MM.1S (cell line): ENCODE data around the gene SLC24A1.

Experiments
- DNase-seq: peaks from one replicate; pipeline ENCODE4 v3.0.0-alpha.2; 2015
- H2AFZ ChIP-seq: fragments of 300-600 bp; sonication (generic); 2 replicates; pipeline ENCODE4 v1.6.0; 2016; ENCODE audit warnings: antibody characterized with exemption, low read length
- H3F3A ChIP-seq: fragments of 300-600 bp; sonication (generic); 2 replicates; pipeline ENCODE4 v1.6.1; 2016; ENCODE audit warnings: mild to moderate bottlenecking, antibody characterized with exemption, low read length, moderate library complexity, mixed read lengths; ENCODE audit not compliant: insufficient read depth
- H3K27ac ChIP-seq: fragments of 300-600 bp; sonication (generic); 2 replicates; pipeline ENCODE4 v1.5.1; 2016; ENCODE audit warnings: mild to moderate bottlenecking, low read length
- H3K27me3 ChIP-seq: fragments of 300-600 bp; sonication (generic); replicated peaks from 2 replicates; pipeline ENCODE4 v1.6.0; 2016; ENCODE audit warnings: low read length; ENCODE audit not compliant: insufficient read depth
- H3K36me3 ChIP-seq: fragments of 300-600 bp; sonication (generic); replicated peaks from 2 replicates; pipeline ENCODE4 v1.6.1; 2016; ENCODE audit warnings: mild to moderate bottlenecking, low read length, mixed read lengths; ENCODE audit not compliant: insufficient read depth
- H3K4me1 ChIP-seq: fragments of 300-600 bp; sonication (generic); 2 replicates; pipeline ENCODE4 v1.6.1; 2016; ENCODE audit warnings: low read length, mixed read lengths
- H3K4me2 ChIP-seq: fragments of 300-600 bp; sonication (generic); 2 replicates; pipeline ENCODE4 v1.6.0; 2016; ENCODE audit warnings: low read depth, low read length
- H3K4me3 ChIP-seq: fragments of 300-600 bp; sonication (generic); 2 replicates; pipeline ENCODE4 v1.5.1; 2016; ENCODE audit warnings: low read length, mixed read lengths
- H3K79me2 ChIP-seq: fragments of 300-600 bp; sonication (generic); 2 replicates; pipeline ENCODE4 v1.6.1; 2016; ENCODE audit warnings: mixed run types, low read length, mixed read lengths
- H3K9ac ChIP-seq: fragments of 300-600 bp; sonication (generic); 2 replicates; pipeline ENCODE4 v1.6.1; 2016; ENCODE audit warnings: low read length, mixed read lengths
- H3K9me2 ChIP-seq: fragments of 300-600 bp; sonication (generic); replicated peaks from 2 replicates; pipeline ENCODE4 v1.6.1; 2016; ENCODE audit warnings: mild to moderate bottlenecking, low read length, mixed read lengths; ENCODE audit not compliant: insufficient read depth
- H3K9me3 ChIP-seq: fragments of 300-600 bp; sonication (generic); replicated peaks from 2 replicates; pipeline ENCODE4 v1.6.1; 2016; ENCODE audit warnings: mild to moderate bottlenecking, low read length, mixed read lengths; ENCODE audit not compliant: insufficient read depth
- H4K20me1 ChIP-seq: fragments of 300-600 bp; sonication (generic); 2 replicates; pipeline ENCODE4 v1.6.1; 2016; ENCODE audit warnings: mild to moderate bottlenecking, low read length, moderate library complexity, mixed read lengths; ENCODE audit not compliant: insufficient read depth
- EZH2 ChIP-seq: fragments of 300-600 bp; sonication (generic); optimal IDR thresholded peaks from 2 replicates; pipeline ENCODE3; 2017; ENCODE audit warnings: low read depth, mild to moderate bottlenecking, antibody characterized with exemption, low read length, mixed read lengths
- EZH2phosphoT487 ChIP-seq: fragments of 300-600 bp; sonication (generic); IDR thresholded peaks from 2 replicates; pipeline ENCODE4 v1.6.1; 2018; ENCODE audit warnings: antibody characterized with exemption, low read length
- TF ChIP-seq, protein P1 (sequence below): fragments of 300-600 bp; sonication (generic); IDR thresholded peaks from 2 replicates; pipeline ENCODE4 v1.5.1; 2016; ENCODE audit warnings: antibody characterized with exemption, low read length, mixed read lengths

Gene SLC24A1

DNA sequence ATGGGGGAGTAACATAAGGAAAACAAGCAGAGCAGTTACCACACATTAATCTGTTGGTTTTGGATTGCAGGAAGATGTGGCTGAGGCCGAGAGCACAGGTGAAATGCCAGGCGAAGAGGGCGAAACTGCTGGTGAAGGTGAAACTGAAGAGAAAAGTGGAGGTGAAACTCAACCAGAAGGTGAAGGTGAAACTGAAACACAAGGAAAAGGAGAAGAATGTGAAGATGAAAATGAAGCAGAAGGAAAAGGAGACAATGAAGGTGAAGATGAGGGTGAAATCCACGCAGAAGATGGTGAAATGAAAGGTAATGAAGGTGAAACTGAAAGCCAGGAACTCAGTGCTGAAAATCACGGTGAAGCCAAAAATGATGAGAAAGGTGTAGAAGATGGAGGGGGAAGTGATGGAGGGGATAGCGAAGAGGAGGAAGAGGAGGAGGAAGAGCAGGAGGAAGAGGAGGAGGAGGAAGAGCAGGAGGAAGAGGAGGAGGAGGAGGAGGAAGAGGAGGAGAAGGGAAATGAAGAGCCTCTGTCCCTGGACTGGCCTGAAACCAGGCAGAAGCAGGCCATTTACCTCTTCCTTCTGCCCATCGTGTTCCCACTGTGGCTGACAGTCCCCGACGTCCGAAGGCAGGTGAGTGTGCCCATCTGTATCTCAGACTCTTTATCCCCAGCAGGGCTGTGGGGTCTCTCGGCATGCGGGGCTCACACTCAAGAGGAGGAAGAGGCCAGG, 28.7 kb downstream of the SLC24A1 start:
- peaks cover 14% of the 10 kb centered on the region for H3K4me1 ChIP-seq
- H2AFZ ChIP-seq: no peak overlapping the region
- H3K9me3 ChIP-seq: no peaks in the 10 kb centered on the region
- H3K27ac ChIP-seq: no peak overlapping the region
- no peak overlapping the region; the same call in 1 of the 2 replicates for H3K9ac ChIP-seq
- DNase-seq: peak; percentile 48
- peak overlapping the region; percentile 18 for H3K4me3 ChIP-seq
- TF ChIP-seq, protein P1, sequence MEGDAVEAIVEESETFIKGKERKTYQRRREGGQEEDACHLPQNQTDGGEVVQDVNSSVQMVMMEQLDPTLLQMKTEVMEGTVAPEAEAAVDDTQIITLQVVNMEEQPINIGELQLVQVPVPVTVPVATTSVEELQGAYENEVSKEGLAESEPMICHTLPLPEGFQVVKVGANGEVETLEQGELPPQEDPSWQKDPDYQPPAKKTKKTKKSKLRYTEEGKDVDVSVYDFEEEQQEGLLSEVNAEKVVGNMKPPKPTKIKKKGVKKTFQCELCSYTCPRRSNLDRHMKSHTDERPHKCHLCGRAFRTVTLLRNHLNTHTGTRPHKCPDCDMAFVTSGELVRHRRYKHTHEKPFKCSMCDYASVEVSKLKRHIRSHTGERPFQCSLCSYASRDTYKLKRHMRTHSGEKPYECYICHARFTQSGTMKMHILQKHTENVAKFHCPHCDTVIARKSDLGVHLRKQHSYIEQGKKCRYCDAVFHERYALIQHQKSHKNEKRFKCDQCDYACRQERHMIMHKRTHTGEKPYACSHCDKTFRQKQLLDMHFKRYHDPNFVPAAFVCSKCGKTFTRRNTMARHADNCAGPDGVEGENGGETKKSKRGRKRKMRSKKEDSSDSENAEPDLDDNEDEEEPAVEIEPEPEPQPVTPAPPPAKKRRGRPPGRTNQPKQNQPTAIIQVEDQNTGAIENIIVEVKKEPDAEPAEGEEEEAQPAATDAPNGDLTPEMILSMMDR: no peak
- TF ChIP-seq EZH2phosphoT487: no peak
- TF ChIP-seq EZH2: no peak
- H3K9me2 ChIP-seq: no peaks in the 10 kb centered on the region
- no peaks in the 10 kb centered on the region for H3K27me3 ChIP-seq
- H4K20me1 ChIP-seq: peaks cover 5% of the 10 kb centered on the region; the same call in 1 of the 2 replicates
- no peaks in the 10 kb centered on the region for H3K36me3 ChIP-seq
- H3K4me2 ChIP-seq: peak overlapping the region; percentile 46
- peaks cover 12% of the 10 kb centered on the region for H3F3A ChIP-seq
- H3K79me2 ChIP-seq: no peaks in the 10 kb centered on the region

DNA sequence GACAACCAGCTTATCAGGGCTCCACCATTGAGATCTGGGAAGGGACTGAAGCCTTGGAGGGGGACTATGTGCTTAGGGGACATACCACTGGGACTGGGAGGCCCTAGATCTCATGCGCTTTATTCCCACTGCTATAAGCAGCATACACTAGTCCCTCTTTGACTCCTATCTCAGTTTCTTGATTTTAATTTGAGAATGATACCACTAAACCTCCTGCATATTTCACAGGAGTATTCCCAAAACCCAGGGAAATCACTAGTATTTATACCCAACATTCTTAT, 29.2 kb downstream of the SLC24A1 start:
- Histone ChIP-seq H3K4me2 (no peak overlapping the region), H3K27me3 (no peaks in the 10 kb centered on the region), H2AFZ (no peak overlapping the region), H3K79me2 (no peaks in the 10 kb centered on the region), H3K27ac (no peak overlapping the region), H3K9me3 (no peaks in the 10 kb centered on the region), H3K9ac (no peak overlapping the region), H4K20me1 (peaks cover 5% of the 10 kb centered on the region; the same call in 1 of the 2 replicates), H3K36me3 (no peaks in the 10 kb centered on the region), H3K4me1 (peaks cover 14% of the 10 kb centered on the region), H3K4me3 (no peak overlapping the region), H3F3A (peaks cover 12% of the 10 kb centered on the region), H3K9me2 (no peaks in the 10 kb centered on the region)
- TF ChIP-seq, protein P1: no peak
- no peak for DNase-seq

- no peak overlapping the region for H3K4me2 ChIP-seq
Observed at GRCh38 chr15:65651831-65652749, 30.4 kb downstream of the SLC24A1 start.

More at GRCh38 chr15:65651831-65652749, 30.4 kb downstream of the SLC24A1 start:
- Histone ChIP-seq H3K4me1 (peaks cover 14% of the 10 kb centered on the region), H3K9me3 (no peaks in the 10 kb centered on the region), H3K9me2 (no peaks in the 10 kb centered on the region), H3K36me3 (no peaks in the 10 kb centered on the region), H3K27ac (no peak overlapping the region), H2AFZ (no peak overlapping the region), H4K20me1 (peaks cover 5% of the 10 kb centered on the region; the same call in 1 of the 2 replicates), H3K9ac (no peak overlapping the region), H3F3A (peaks cover 12% of the 10 kb centered on the region), H3K27me3 (no peaks in the 10 kb centered on the region), H3K4me3 (no peak overlapping the region), H3K79me2 (no peaks in the 10 kb centered on the region)
- no peak for DNase-seq
- no peak for TF ChIP-seq EZH2
- no peak for TF ChIP-seq EZH2phosphoT487
- TF ChIP-seq, protein P1: no peak
